GM12878 (cell line): ENCODE measurements around the gene CAMTA1. TPM values are rescaled to one million over a fixed set of nuclear protein-coding genes. Genes with fewer than 3 reads are reported as not detected.

ENCODE experiments used
- ATAC-seq: fragments of 200-7000 bp; cut with Tn5 transposase; 3 replicates; pipeline ENCODE4 v1.9.1; 2020; ENCODE audit warnings: mild to moderate bottlenecking, moderate library complexity
- BruUV-seq: library from RNA; stranded (reverse); fragments of 400-500 nt; replicated peaks from 2 replicates; lab custom pipeline; 2021; lab: Mats Ljungman, UMichigan
- CTCF ChIA-PET: fragments of 300-600 bp; sonication (Branson Sonifier 250); formaldehyde crosslinking; extraction: SDS; loops from one replicate; lab custom pipeline; 2021; ENCODE audit warnings: inconsistent platforms; lab: Yijun Ruan, JAX
- POLR2A ChIA-PET: fragments of 350-600 bp; formaldehyde crosslinking; extraction: SDS; loops from one replicate; lab custom pipeline; 2021; ENCODE audit warnings: inconsistent platforms; lab: Charles Lee
- RAD21 ChIA-PET: fragments of 300-600 bp; sonication (Branson Sonifier 250); formaldehyde crosslinking; loops from one replicate; lab custom pipeline; 2023; ENCODE audit warnings: antibody characterized with exemption; ENCODE audit not compliant: unreplicated experiment; lab: Charles Lee
- SMC1A ChIA-PET: fragments of 300-600 bp; sonication (Branson Sonifier 250); formaldehyde crosslinking; loops from one replicate; lab custom pipeline; 2023; ENCODE audit not compliant: unreplicated experiment, uncharacterized antibody; lab: Charles Lee
- DNase-seq: peaks from one replicate; pipeline ENCODE4 v3.0.0-alpha.2; 2011; ENCODE audit warnings: low read depth, low spot score
- FAIRE-seq: peaks from 3 replicates; lab custom pipeline; 2011; peaks lifted over from hg19 to GRCh38; lab: Jason Lieb, UNC
- H2AFZ ChIP-seq: 2 replicates; pipeline ENCODE4 v1.6.0; 2011; ENCODE audit warnings: low read depth, low read length, control low read depth; ENCODE audit not compliant: control insufficient read depth
- H3K27ac ChIP-seq: 2 replicates; pipeline ENCODE4 v1.5.1; 2011; ENCODE audit warnings: control low read depth; ENCODE audit not compliant: control insufficient read depth, insufficient read depth
- H3K27me3 ChIP-seq, 2 experiments: replicated peaks in 1 of 2; 2 replicates each; pipeline versions ENCODE4 v1.6.0 to v1.6.1; 2011; ENCODE audit warnings: low read length in 1 of 2; ENCODE audit not compliant: control insufficient read depth in 2 of 2, insufficient read depth in 2 of 2
- H3K36me3 ChIP-seq, 2 experiments: 2 replicates each; pipeline ENCODE4 v1.5.1; 2011; ENCODE audit warnings: low read length in 1 of 2; ENCODE audit not compliant: control insufficient read depth in 2 of 2, insufficient read depth in 2 of 2
- H3K4me1 ChIP-seq: 2 replicates; pipeline ENCODE4 v1.6.1; 2011; ENCODE audit warnings: mild to moderate bottlenecking, low read length, moderate library complexity, mixed read lengths; ENCODE audit not compliant: control insufficient read depth, insufficient read depth
- H3K4me2 ChIP-seq: 2 replicates; pipeline ENCODE4 v1.6.0; 2011; ENCODE audit warnings: control low read depth; ENCODE audit not compliant: control insufficient read depth, insufficient read depth
- H3K4me3 ChIP-seq: fragments of 200-600 bp; sonication (generic); 2 replicates; pipeline ENCODE4 v1.5.1; 2016
- H3K79me2 ChIP-seq: 2 replicates; pipeline ENCODE4 v1.6.0; 2011; ENCODE audit warnings: low read length; ENCODE audit not compliant: control insufficient read depth, insufficient read depth
- H3K9ac ChIP-seq: 2 replicates; pipeline ENCODE4 v1.8.0; 2011; ENCODE audit warnings: low read length, control low read depth, mixed read lengths; ENCODE audit not compliant: control insufficient read depth, insufficient read depth
- H3K9me3 ChIP-seq: replicated peaks from 3 replicates; pipeline ENCODE4 v1.5.1; 2011; ENCODE audit warnings: mild to moderate bottlenecking, low read length; ENCODE audit not compliant: control insufficient read depth, insufficient read depth
- H4K20me1 ChIP-seq: 2 replicates; pipeline ENCODE4 v1.6.0; 2011; ENCODE audit not compliant: control insufficient read depth, insufficient read depth
- BCL11A ChIP-seq: IDR thresholded peaks from 2 replicates; pipeline ENCODE4 v1.6.1; 2011; ENCODE audit warnings: low read depth, low read length
- BRCA1 ChIP-seq: IDR thresholded peaks from 2 replicates; pipeline ENCODE4 v1.6.1; 2011; ENCODE audit warnings: low read depth, low read length, improper control_type of control experiment
- CHD1 ChIP-seq: IDR thresholded peaks from 2 replicates; pipeline ENCODE4 v1.6.1; 2012; ENCODE audit warnings: low read depth, low read length, improper control_type of control experiment
- HCFC1 ChIP-seq: fragments of 150-350 bp; IDR thresholded peaks from 2 replicates; pipeline ENCODE4 v1.6.1; 2014; ENCODE audit warnings: low read length
- IKZF1 ChIP-seq: fragments of 450-650 bp; conservative IDR thresholded peaks from 2 replicates; pipeline ENCODE4 v1.6.1; 2017; ENCODE audit warnings: antibody characterized with exemption, mild to moderate bottlenecking
- KLF5 ChIP-seq: fragments of 450-650 bp; IDR thresholded peaks from 2 replicates; pipeline ENCODE4 v1.6.1; 2014; ENCODE audit warnings: mild to moderate bottlenecking; ENCODE audit not compliant: partially characterized antibody
- MEF2A ChIP-seq: IDR thresholded peaks from 2 replicates; pipeline ENCODE4 v1.6.1; 2011; ENCODE audit warnings: low read depth, mild to moderate bottlenecking, low read length, moderate library complexity; ENCODE audit not compliant: insufficient read depth
- NBN ChIP-seq: fragments of 450-650 bp; IDR thresholded peaks from 2 replicates; pipeline ENCODE4 v1.6.1; 2016
- NFXL1 ChIP-seq: fragments of 450-650 bp; IDR thresholded peaks from 2 replicates; pipeline ENCODE4 v1.6.1; 2017; ENCODE audit warnings: antibody characterized with exemption, mild to moderate bottlenecking, borderline replicate concordance
- NR2C2 ChIP-seq: IDR thresholded peaks from 2 replicates; pipeline ENCODE4 v1.6.1; 2011; ENCODE audit warnings: borderline replicate concordance, low read depth; ENCODE audit not compliant: control insufficient read depth, insufficient read length
- NRF1 ChIP-seq: conservative IDR thresholded peaks from 2 replicates; pipeline ENCODE4 v1.6.1; 2011; ENCODE audit warnings: mild to moderate bottlenecking, low read depth, low read length, improper control_type of control experiment
- PAX5 ChIP-seq: IDR thresholded peaks from 2 replicates; pipeline ENCODE4 v1.6.1; 2011; ENCODE audit warnings: low read depth, low read length, borderline replicate concordance
- RBBP5 ChIP-seq: fragments of 200-600 bp; sonication (generic); conservative IDR thresholded peaks from 2 replicates; pipeline ENCODE4 v1.6.1; 2016
- SP1 ChIP-seq: IDR thresholded peaks from one replicate; pipeline ENCODE4 v1.6.1; 2011; ENCODE audit warnings: low read depth, low read length
- TAF1 ChIP-seq: IDR thresholded peaks from 2 replicates; pipeline ENCODE4 v1.6.1; 2011; ENCODE audit warnings: mild to moderate bottlenecking, low read depth, low read length, borderline replicate concordance
- TARDBP ChIP-seq: IDR thresholded peaks from 2 replicates; pipeline ENCODE4 v1.6.1; 2016; ENCODE audit warnings: borderline replicate concordance
- TCF12 ChIP-seq: IDR thresholded peaks from 2 replicates; pipeline ENCODE4 v1.6.1; 2011; ENCODE audit warnings: low read depth, mild to moderate bottlenecking, low read length
- YBX1 ChIP-seq: fragments of 450-650 bp; IDR thresholded peaks from 2 replicates; pipeline ENCODE4 v1.6.1; 2016; ENCODE audit warnings: antibody characterized with exemption
- ZNF592 ChIP-seq: fragments of 450-650 bp; IDR thresholded peaks from 2 replicates; pipeline ENCODE4 v1.6.1; 2017; ENCODE audit warnings: mild to moderate bottlenecking, moderate library complexity
- WGBS: methylation state at CpG from one replicate; pipeline ENCODE4 v1.1.6; 2016; ENCODE audit warnings: low lambda C conversion rate; ENCODE audit not compliant: insufficient replicate concordance, insufficient coverage; ENCODE audit errors: missing lambda C conversion rate; 5-methylcytosine and 5-hydroxymethylcytosine counted together
- in situ Hi-C: fragments of 300-500 bp; cut with MboI; formaldehyde crosslinking; loops from 9 replicates; pipeline ENCODE4 v1.14.3; 2018; ENCODE audit warnings: mixed read lengths
- intact Hi-C: fragments of 100-400 bp; cut with micrococcal nuclease; formaldehyde crosslinking; loops from one replicate; pipeline ENCODE4 v1.14.2; 2022; ENCODE audit not compliant: unreplicated experiment
- polyA plus RNA-seq, 11 experiments: library from polyadenylated mRNA; depleted of rRNA in 4 of 11; unstranded in 6 of 11; stranded (reverse) in 5 of 11; fragments of >200 nt; fragmentation: Nextera tagmentation in 4 of 11; fragmentation: Illumina TruSeq in 1 of 11; extraction: Ambion mirVana in 4 of 11; extraction: Trizol in 1 of 11; gene quantifications; 1 replicate in 1 of 11; 2 replicates in 10 of 11; pipeline versions ENCODE4 v1.2.1 to v1.2.3, GENCODE V29; 2011 to 2016; ENCODE audit warnings: inconsistent platforms in 2 of 11, missing spikeins in 2 of 11, low read depth in 1 of 11
- total RNA-seq, 4 experiments: library from RNA; depleted of rRNA in 3 of 4; stranded (reverse); fragments of >200 nt in 3 of 4; fragmentation: Illumina TruSeq in 1 of 4; extraction: Trizol in 1 of 4; gene quantifications; 2 replicates each; pipeline versions ENCODE4 v1.2.1 to v1.2.3, GENCODE V29; 2013 to 2021
- TF ChIP-seq, protein P1 (sequence below): fragments of 450-650 bp; IDR thresholded peaks from 2 replicates; pipeline ENCODE4 v1.6.1; 2017; ENCODE audit warnings: antibody characterized with exemption, mild to moderate bottlenecking, moderate library complexity

The CAMTA1 gene
- total and polyA plus RNA-seq, 10 of the 15 experiments (the other 5 are each of a cell fraction or from before 2014, with no cell fraction given) = 37.7 to 148 (median 76.4) TPM

DNA sequence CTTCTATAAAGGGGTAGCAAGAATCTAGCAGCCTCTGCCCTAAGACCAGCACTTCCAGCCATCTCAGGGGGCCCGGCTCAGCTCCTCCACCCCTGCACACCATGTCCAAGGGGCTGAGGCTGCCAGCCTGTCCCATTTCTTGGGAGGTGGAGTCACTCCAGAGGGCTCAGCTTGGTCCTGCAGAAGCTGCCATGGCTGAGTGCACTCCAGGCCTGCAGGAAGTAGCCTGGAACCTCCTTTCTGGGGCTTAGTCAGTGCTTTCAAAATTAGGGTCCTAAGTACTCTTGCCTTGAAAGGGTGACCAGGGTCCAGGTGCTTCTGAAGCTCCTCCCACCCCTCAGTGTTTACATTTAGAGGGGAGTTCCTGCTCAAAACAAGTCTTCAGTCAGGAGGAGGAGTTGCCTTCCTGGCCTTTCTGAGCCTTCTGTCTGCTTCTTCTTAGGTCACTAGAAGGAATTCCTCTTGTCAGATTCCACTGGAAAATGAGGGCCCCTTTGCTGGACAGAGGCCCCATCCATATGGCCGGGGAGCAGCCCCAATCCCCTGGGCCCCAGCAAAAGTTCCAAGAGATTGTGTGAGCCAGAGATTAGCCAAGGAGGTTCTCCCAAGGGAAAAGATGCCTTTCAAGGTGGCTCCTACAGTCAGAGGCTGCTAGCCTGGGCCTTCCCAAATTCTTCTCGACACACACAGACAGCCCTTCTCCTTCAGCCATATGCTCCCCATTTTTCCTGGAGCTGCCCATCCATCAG, 857.7 kb downstream of the CAMTA1 start (continued):
- no peak for TF ChIP-seq RBBP5
- no peak for TF ChIP-seq SP1
- TF ChIP-seq NR2C2 = no peak
- TF ChIP-seq BRCA1 = no peak
- no peak for TF ChIP-seq ZNF592
- TF ChIP-seq KLF5 = no peak
- TF ChIP-seq HCFC1 = no peak
- no peak for TF ChIP-seq CHD1
- no peak for TF ChIP-seq PAX5
- no peak for TF ChIP-seq YBX1

DNA sequence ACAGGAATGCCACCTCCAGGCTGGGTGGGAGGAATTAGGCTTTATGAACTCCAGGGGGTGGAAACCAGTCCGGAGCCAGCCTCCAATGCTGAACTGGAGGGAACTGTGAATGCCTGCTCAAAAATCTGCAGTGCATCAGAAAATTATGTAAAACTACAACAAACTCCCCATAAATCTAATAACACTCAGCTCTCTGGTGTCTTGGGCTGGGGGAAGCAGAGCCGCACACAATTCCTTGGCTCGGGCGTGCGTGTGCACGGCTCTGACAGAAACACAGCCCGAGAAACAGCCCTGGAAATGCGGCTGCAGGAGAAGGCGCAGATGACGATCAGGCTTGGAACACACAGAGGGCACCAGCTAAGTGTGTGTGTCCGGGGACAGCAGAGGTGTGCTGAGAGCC, 858.3 kb downstream of the CAMTA1 start:
- Histone ChIP-seq H3K4me3 (no peak overlapping the region), H3K27ac (no peak overlapping the region), H2AFZ (no peak overlapping the region), H3K27me3 (no peaks in the 10 kb centered on the region; a peak in 1 of 4 replicates), H3K4me1 (no peaks in the 10 kb centered on the region), H3K4me2 (no peak overlapping the region), H3K9ac (no peak overlapping the region), H3K9me3 (no peaks in the 10 kb centered on the region), H3K79me2 (no peaks in the 10 kb centered on the region), H3K36me3 (no peaks in the 10 kb centered on the region), H4K20me1 (no peaks in the 10 kb centered on the region)
- BruUV-seq = no TSS peak
- FAIRE-seq (no peak), DNase-seq (no peak), ATAC-seq (no peak)
- WGBS = 31% methylated on average over 11 of the region's 11 CpGs
- intact Hi-C loops = no loop called here
- ChIA-PET SMC1A (no interaction called here), RAD21 (no interaction called here), CTCF (interaction anchor here (2.2 kb wide), 1 partner anchor 601 kb away, joined by 6 read pairs; no protein-coding TSS in a partner anchor), POLR2A (no interaction called here)
- in situ Hi-C loops = no loop called here
- no peak for TF ChIP-seq BCL11A
- TF ChIP-seq MEF2A = no peak
- TF ChIP-seq IKZF1 = no peak
- no peak for TF ChIP-seq TARDBP
- TF ChIP-seq NRF1 = no peak
- no peak for TF ChIP-seq NFXL1
- no peak for TF ChIP-seq TCF12
- TF ChIP-seq NBN = no peak
- TF ChIP-seq, protein P1, sequence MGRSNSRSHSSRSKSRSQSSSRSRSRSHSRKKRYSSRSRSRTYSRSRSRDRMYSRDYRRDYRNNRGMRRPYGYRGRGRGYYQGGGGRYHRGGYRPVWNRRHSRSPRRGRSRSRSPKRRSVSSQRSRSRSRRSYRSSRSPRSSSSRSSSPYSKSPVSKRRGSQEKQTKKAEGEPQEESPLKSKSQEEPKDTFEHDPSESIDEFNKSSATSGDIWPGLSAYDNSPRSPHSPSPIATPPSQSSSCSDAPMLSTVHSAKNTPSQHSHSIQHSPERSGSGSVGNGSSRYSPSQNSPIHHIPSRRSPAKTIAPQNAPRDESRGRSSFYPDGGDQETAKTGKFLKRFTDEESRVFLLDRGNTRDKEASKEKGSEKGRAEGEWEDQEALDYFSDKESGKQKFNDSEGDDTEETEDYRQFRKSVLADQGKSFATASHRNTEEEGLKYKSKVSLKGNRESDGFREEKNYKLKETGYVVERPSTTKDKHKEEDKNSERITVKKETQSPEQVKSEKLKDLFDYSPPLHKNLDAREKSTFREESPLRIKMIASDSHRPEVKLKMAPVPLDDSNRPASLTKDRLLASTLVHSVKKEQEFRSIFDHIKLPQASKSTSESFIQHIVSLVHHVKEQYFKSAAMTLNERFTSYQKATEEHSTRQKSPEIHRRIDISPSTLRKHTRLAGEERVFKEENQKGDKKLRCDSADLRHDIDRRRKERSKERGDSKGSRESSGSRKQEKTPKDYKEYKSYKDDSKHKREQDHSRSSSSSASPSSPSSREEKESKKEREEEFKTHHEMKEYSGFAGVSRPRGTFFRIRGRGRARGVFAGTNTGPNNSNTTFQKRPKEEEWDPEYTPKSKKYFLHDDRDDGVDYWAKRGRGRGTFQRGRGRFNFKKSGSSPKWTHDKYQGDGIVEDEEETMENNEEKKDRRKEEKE = no peak
- no peak for TF ChIP-seq TAF1
